ENCODE results near the gene TIGD2. TPM values are rescaled to one million over a fixed set of nuclear protein-coding genes. Genes with fewer than 3 reads are reported as not detected.

TIGD2 gene
- total RNA-seq, 3 donors from 2014 or later = 2.6 to 5.3 (median 4.8) TPM

DNA sequence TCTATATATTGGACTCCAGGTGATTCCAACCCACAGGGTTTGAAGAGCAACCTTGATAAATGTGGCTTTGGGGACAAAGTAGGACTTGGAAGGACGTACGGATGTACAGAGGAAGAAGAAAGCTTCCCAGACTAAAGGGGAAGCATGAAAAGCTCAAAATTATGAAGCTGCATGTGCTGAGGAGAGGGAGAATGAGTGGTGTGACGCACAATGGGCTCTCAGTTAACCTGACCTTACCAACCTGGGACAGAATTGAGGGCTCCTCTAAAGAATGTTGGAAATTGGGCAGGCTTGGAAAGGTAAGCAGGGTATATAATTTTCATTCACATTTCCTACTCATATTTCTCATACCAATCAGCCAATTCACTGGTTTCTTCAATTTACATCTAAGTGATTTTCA is 10.5 kb upstream of the TIGD2 start:
- ATAC-seq = no peak

DNA sequence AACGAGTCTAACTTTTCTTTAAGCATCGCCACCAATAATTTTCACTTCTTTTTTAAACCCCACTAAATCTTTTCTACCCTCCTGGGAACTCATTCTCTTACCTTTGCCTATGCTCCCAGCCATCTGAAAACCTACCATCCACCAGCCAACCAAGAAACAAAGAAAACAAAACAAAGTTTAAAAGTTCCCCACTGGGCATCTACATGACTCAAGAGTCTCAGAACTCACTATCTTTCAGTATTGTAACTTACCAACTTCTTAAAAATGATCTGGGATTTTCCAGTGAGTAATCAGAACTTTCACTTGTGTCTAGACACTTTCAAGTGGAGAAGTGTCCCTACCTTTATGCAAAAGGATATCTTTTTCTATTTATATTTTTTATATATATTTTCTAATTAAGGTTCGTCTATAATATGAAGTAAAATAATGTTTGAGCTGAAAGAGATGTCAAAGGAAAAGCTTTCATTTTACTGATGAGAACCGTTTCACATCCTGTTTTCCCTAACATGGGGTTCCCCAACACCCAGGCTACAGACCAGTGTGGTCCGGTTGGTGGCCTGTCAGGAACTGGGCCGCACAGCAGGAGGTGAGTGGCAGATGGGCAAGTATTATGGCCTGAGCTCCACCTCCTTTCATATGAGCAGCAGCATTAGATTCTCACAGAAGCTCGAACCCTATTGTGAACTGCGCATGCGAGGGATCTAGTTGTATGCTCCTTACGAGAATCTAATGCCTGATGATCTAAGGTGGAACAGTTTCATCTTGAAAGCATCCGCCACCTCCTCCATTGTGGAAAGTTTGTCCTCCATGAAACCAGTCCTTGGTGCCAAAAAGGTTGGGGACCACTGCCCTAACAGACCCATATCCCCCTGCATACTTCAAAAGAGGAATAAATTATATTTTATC is 9.8 kb upstream of the TIGD2 start:
- Histone ChIP-seq H3K36me3 (ENCODE audit: low read depth) (no peaks in the 10 kb centered on the region), H3K4me3 (no peak overlapping the region), H3K9me3 (no peaks in the 10 kb centered on the region), H3K4me1 (ENCODE audit: low read depth) (no peaks in the 10 kb centered on the region)
- intact Hi-C loops (cut with DNase I, micrococcal nuclease) = no loop called here
- TF ChIP-seq, protein P1, sequence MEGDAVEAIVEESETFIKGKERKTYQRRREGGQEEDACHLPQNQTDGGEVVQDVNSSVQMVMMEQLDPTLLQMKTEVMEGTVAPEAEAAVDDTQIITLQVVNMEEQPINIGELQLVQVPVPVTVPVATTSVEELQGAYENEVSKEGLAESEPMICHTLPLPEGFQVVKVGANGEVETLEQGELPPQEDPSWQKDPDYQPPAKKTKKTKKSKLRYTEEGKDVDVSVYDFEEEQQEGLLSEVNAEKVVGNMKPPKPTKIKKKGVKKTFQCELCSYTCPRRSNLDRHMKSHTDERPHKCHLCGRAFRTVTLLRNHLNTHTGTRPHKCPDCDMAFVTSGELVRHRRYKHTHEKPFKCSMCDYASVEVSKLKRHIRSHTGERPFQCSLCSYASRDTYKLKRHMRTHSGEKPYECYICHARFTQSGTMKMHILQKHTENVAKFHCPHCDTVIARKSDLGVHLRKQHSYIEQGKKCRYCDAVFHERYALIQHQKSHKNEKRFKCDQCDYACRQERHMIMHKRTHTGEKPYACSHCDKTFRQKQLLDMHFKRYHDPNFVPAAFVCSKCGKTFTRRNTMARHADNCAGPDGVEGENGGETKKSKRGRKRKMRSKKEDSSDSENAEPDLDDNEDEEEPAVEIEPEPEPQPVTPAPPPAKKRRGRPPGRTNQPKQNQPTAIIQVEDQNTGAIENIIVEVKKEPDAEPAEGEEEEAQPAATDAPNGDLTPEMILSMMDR (IDR thresholded peaks at IDR 0.05) = no peak
- ATAC-seq (no peak), DNase-seq (no peak)

More for the DNA sequence above, 10.5 kb upstream of the TIGD2 start:
- DNase-seq = no peak
- intact Hi-C loops (cut with DNase I, micrococcal nuclease) = no loop called here
- Histone ChIP-seq H3K36me3 (ENCODE audit: low read depth) (no peaks in the 10 kb centered on the region), H3K9me3 (no peaks in the 10 kb centered on the region), H3K4me3 (no peak overlapping the region), H3K4me1 (ENCODE audit: low read depth) (no peaks in the 10 kb centered on the region)
- TF ChIP-seq, protein P1 (IDR thresholded peaks at IDR 0.05) = no peak

DNA sequence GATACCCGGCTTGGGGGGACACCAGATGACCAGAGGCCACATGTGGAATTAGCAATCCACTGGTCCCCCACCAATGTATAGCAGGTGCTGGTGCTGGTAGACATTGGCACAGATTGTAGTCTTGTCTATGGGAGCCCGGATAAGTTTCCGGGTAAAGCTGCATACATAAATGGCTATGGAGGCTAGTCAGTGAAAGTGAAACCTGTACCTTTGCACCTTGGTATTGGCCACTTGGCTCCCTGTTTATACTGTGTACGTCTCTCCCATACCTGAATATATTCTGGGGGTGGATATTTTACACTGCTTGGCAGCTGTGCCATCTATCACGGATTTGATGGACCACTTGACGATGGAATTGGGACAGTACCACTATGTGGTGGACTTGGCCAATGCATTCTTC is 5.6 kb upstream of the TIGD2 start:
- no peak for DNase-seq
- ATAC-seq = peak; percentile 50

DNA sequence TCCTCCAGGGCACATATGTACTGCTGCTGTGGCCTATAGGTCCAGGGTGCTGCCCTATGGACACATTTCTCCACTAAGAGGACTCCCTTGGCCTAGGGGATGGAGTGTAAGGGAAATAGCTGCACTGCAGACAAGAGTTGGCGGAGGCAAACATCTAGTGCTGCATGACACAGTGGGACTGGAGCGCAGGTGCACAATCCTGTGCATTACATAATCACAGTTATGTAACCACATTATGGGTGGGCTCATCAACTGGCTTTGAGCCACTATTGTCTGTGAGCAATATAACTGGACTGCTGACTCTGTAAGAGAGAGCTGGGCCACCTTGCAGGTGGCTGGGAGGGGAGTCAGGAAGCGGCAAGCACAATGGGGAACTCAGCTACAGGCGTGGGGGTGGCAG is 3.2 kb upstream of the TIGD2 start:
- Histone ChIP-seq H3K9me3 (no peaks in the 10 kb centered on the region), H3K4me1 (ENCODE audit: low read depth) (peaks cover 7% of the 10 kb centered on the region), H3K36me3 (ENCODE audit: low read depth) (no peaks in the 10 kb centered on the region), H3K4me3 (no peak overlapping the region)
- no peak for ATAC-seq
- intact Hi-C loops (cut with DNase I, micrococcal nuclease) = no loop called here
- no peak for DNase-seq
- TF ChIP-seq, protein P1 (IDR thresholded peaks at IDR 0.05) = no peak

More for the DNA sequence above, 5.6 kb upstream of the TIGD2 start:
- H3K4me3 ChIP-seq = no peak overlapping the region
- H3K9me3 ChIP-seq = no peaks in the 10 kb centered on the region
- no peaks in the 10 kb centered on the region for H3K4me1 ChIP-seq (ENCODE audit: low read depth)
- H3K36me3 ChIP-seq (ENCODE audit: low read depth) = no peaks in the 10 kb centered on the region
- intact Hi-C loops (cut with DNase I, micrococcal nuclease) = no loop called here
- TF ChIP-seq, protein P1 (IDR thresholded peaks at IDR 0.05) = no peak

DNA sequence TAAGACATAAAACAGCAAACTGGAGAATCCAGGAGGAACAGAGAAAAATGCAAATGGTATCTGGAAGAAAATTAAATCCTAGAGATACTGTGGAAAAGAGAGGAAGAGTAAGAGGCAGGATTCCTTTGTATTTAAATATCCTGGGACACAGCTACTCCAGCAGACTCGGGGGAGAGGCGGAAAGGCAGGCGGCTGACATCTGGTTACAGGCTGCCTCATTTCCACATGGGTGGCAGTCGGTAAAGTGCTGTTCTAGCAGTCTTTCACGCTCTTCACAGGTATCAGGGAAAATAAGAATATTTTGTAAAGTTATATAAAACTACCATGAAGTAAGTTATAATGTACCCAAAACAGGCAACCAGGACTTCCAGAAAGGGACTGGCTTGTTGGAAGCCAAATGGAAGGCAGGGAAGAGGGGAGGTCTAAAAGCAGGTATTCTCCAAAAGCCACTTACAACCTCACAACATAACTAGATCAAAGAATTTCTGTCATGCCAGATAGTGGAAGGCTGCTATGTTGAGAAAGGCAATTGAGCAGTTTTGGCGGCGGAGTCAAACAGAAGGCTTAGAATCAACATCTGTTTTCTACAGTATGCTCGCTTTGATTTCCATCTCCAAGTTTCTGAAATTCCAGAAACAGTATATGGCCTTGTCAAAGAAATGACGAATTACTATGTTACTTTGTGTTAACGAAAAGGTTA is 1.3 kb upstream of the TIGD2 start:
- ATAC-seq (no peak), DNase-seq (no peak)
- no peaks in the 10 kb centered on the region for H3K36me3 ChIP-seq (ENCODE audit: low read depth)
- intact Hi-C loops (cut with DNase I, micrococcal nuclease) = no loop called here
- peaks cover 7% of the 10 kb centered on the region for H3K4me1 ChIP-seq (ENCODE audit: low read depth)
- no peaks in the 10 kb centered on the region for H3K9me3 ChIP-seq
- no peak overlapping the region for H3K4me3 ChIP-seq
- TF ChIP-seq, protein P1 (IDR thresholded peaks at IDR 0.05) = no peak

Measured in mucosa of descending colon (tissue), 3 donors.